Gastroesophageal sphincter (tissue), 3 donors: ENCODE measurements around the gene THSD7A.

Experiments
- EP300 ChIP-seq: sonication (generic); formaldehyde crosslinking; IDR thresholded peaks from one replicate; pipeline ENCODE4 v1.6.1; 2017; ENCODE audit warnings: antibody characterized with exemption, mild to moderate bottlenecking
- POLR2A ChIP-seq, 2 donors: fragments of 450-650 bp; IDR thresholded peaks; one replicate each; pipeline ENCODE4 v1.6.1; 2017; ENCODE audit warnings: antibody characterized with exemption in 2 of 2, mild to moderate bottlenecking in 2 of 2, moderate library complexity in 1 of 2
- POLR2AphosphoS5 ChIP-seq: sonication (generic); formaldehyde crosslinking; IDR thresholded peaks from one replicate; pipeline ENCODE4 v1.6.1; 2017; ENCODE audit warnings: antibody characterized with exemption
- TF ChIP-seq, protein P1 (sequence below), 4 experiments: fragments of 200-600 bp in 2 of 4; fragments of 450-650 bp in 2 of 4; sonication (generic) in 1 of 4; IDR thresholded peaks; one replicate each; pipeline ENCODE4 v1.5.1; 2017 to 2019; ENCODE audit warnings: antibody characterized with exemption in 4 of 4, mild to moderate bottlenecking in 2 of 4, moderate library complexity in 2 of 4

- no peak for TF ChIP-seq POLR2AphosphoS5
- no peak for TF ChIP-seq POLR2A (IDR thresholded peaks at IDR 0.05)
- TF ChIP-seq, protein P1, sequence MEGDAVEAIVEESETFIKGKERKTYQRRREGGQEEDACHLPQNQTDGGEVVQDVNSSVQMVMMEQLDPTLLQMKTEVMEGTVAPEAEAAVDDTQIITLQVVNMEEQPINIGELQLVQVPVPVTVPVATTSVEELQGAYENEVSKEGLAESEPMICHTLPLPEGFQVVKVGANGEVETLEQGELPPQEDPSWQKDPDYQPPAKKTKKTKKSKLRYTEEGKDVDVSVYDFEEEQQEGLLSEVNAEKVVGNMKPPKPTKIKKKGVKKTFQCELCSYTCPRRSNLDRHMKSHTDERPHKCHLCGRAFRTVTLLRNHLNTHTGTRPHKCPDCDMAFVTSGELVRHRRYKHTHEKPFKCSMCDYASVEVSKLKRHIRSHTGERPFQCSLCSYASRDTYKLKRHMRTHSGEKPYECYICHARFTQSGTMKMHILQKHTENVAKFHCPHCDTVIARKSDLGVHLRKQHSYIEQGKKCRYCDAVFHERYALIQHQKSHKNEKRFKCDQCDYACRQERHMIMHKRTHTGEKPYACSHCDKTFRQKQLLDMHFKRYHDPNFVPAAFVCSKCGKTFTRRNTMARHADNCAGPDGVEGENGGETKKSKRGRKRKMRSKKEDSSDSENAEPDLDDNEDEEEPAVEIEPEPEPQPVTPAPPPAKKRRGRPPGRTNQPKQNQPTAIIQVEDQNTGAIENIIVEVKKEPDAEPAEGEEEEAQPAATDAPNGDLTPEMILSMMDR (IDR thresholded peaks at IDR 0.05) = no peak
- no peak for TF ChIP-seq EP300
Measured at GRCh38 chr7:11881680-11882079, 49.7 kb upstream of the THSD7A start.
